Measurements from ENCODE around the gene VPS52.
"Not testable (repeated sequence)": the region's sequence is repeated elsewhere in the genome, so short reads cannot be mapped to it uniquely, and the experiment has no call there.

Gene VPS52

GRCh38 chr6:33280539-33280938 lies 8.9 kb upstream of the VPS52 start:
- DNase-seq (ENCODE audit: low read depth) = no peak

GRCh38 chr6:33279971-33280511 lies 8.4 kb upstream of the VPS52 start:
- DNase-seq (ENCODE audit: low read depth) = no peak

- no peak for DNase-seq (ENCODE audit: low read depth)
These were observed 7.6 kb upstream of the VPS52 start for GRCh38 chr6:33279257-33279695.

- no peak for DNase-seq (ENCODE audit: low read depth)
These were observed 7.1 kb upstream of the VPS52 start for GRCh38 chr6:33278810-33279209.

- no peak for DNase-seq (ENCODE audit: low read depth)
These were observed 6.7 kb upstream of the VPS52 start for GRCh38 chr6:33278392-33278741.

- no peak for DNase-seq (ENCODE audit: low read depth)
These were observed 6.2 kb upstream of the VPS52 start for GRCh38 chr6:33277663-33278391.

GRCh38 chr6:33276864-33277662 lies 5.4 kb upstream of the VPS52 start, which contains the start of gene B3GALT4:
Gene B3GALT4, plus strand, starts transcription at chr6:33277123. Its CDS starts 297 bp downstream, at chr6:33277420.
- DNase-seq (ENCODE audit: low read depth) = no peak

GRCh38 chr6:33276581-33276863 lies 4.8 kb upstream of the VPS52 start:
- DNase-seq (ENCODE audit: low read depth) = no peak

GRCh38 chr6:33275795-33276580 lies 4.3 kb upstream of the VPS52 start:
- DNase-seq (ENCODE audit: low read depth) = not testable (repeated sequence)

- no peak for DNase-seq (ENCODE audit: low read depth)
These were observed 2.5 kb upstream of the VPS52 start for GRCh38 chr6:33273924-33274902.

- no peak for DNase-seq (ENCODE audit: low read depth)
These were observed 1.6 kb upstream of the VPS52 start for GRCh38 chr6:33273129-33273923.

GRCh38 chr6:33272275-33273128 lies 826 bp upstream of the VPS52 start:
- no peak for DNase-seq (ENCODE audit: low read depth)

GRCh38 chr6:33271117-33271467 lies 584 bp downstream of the VPS52 start:
- DNase-seq (ENCODE audit: low read depth) = no peak

GRCh38 chr6:33264015-33264414 lies 7.7 kb downstream of the VPS52 start:
- DNase-seq (ENCODE audit: low read depth) = no peak

- DNase-seq (ENCODE audit: low read depth) = not testable (repeated sequence)
These were observed 9.2 kb downstream of the VPS52 start for GRCh38 chr6:33262490-33262889.

GRCh38 chr6:33259032-33259431 lies 12.6 kb downstream of the VPS52 start:
- no peak for DNase-seq (ENCODE audit: low read depth)

GRCh38 chr6:33254591-33254990 lies 17.1 kb downstream of the VPS52 start:
- no peak for DNase-seq (ENCODE audit: low read depth)

- DNase-seq (ENCODE audit: low read depth) = no peak
These were observed 18.9 kb downstream of the VPS52 start for GRCh38 chr6:33252759-33253158.

- no peak for DNase-seq (ENCODE audit: low read depth)
These were observed 20.2 kb downstream of the VPS52 start for GRCh38 chr6:33251395-33252012.

All from stromal cell of bone marrow (primary cell).